HG03060 (cell line): ENCODE results near the gene PLXNA1.

Experiments used
- ATAC-seq: cut with Tn5 transposase; IDR thresholded peaks from one replicate; pipeline ENCODE4 v1.9.1; 2021; ENCODE audit warnings: low read depth, moderate number of reproducible peaks; ENCODE audit not compliant: unreplicated experiment

The PLXNA1 gene

GRCh38 chr3:126999383-126999782, 16.5 kb downstream of the PLXNA1 start:
- ATAC-seq: no peak

GRCh38 chr3:127000119-127000518, 17.2 kb downstream of the PLXNA1 start:
- ATAC-seq: no peak

- ATAC-seq: no peak
Observed at GRCh38 chr3:127000761-127001160, 17.8 kb downstream of the PLXNA1 start.

- no peak for ATAC-seq
Observed at GRCh38 chr3:127001486-127002194, 18.7 kb downstream of the PLXNA1 start.

GRCh38 chr3:127002195-127003174, 19.6 kb downstream of the PLXNA1 start:
- no peak for ATAC-seq

- ATAC-seq: no peak
Observed at GRCh38 chr3:127003175-127003555, 20.2 kb downstream of the PLXNA1 start.

- ATAC-seq: no peak
Observed at GRCh38 chr3:127003601-127004280, 20.8 kb downstream of the PLXNA1 start.

- ATAC-seq: no peak
Observed at GRCh38 chr3:127004641-127005397, 21.9 kb downstream of the PLXNA1 start.

GRCh38 chr3:127005864-127006500, 23.1 kb downstream of the PLXNA1 start:
- ATAC-seq: no peak

GRCh38 chr3:127006781-127007436, 24.0 kb downstream of the PLXNA1 start:
- no peak for ATAC-seq

- no peak for ATAC-seq
Observed at GRCh38 chr3:127008236-127008635, 25.3 kb downstream of the PLXNA1 start.

- no peak for ATAC-seq
Observed at GRCh38 chr3:127009531-127009930, 26.6 kb downstream of the PLXNA1 start.

GRCh38 chr3:127011270-127011992, 28.5 kb downstream of the PLXNA1 start:
- ATAC-seq: no peak

- no peak for ATAC-seq
Observed at GRCh38 chr3:127012091-127012490, 29.2 kb downstream of the PLXNA1 start.

- no peak for ATAC-seq
Observed at GRCh38 chr3:127013181-127013580, 30.3 kb downstream of the PLXNA1 start.

- ATAC-seq: no peak
Observed at GRCh38 chr3:127013758-127014535, 31.0 kb downstream of the PLXNA1 start.

GRCh38 chr3:127014536-127015281, 31.8 kb downstream of the PLXNA1 start:
- ATAC-seq: no peak
